Stomach (tissue), 9 donors: Measurements from ENCODE around the gene POLE3. TPM values are rescaled to one million over a fixed set of nuclear protein-coding genes. Genes with fewer than 3 reads are reported as not detected.

ENCODE experiments used
- DNase-seq, 2 donors: peaks; one replicate each; pipeline versions ENCODE4 v3.0.0 to v3.0.0-alpha.2; 2013 to 2019
- H3K27ac ChIP-seq, 5 donors: fragments of 200-600 bp in 4 of 5; sonication (generic) in 4 of 5; one replicate each; pipeline ENCODE4 v1.5.1; 2013 to 2019; ENCODE audit warnings: mild to moderate bottlenecking in 1 of 5, moderate library complexity in 1 of 5
- H3K27me3 ChIP-seq, 3 donors: fragments of 200-600 bp; sonication (generic); one replicate each; pipeline ENCODE4 v1.5.1; 2017 to 2019; ENCODE audit warnings: mixed run types in 1 of 3
- H3K36me3 ChIP-seq, 4 donors: fragments of 200-600 bp; sonication (generic); 1 replicate in 3 of 4; 2 replicates in 1 of 4; pipeline ENCODE4 v1.5.1; 2016 to 2019
- H3K4me1 ChIP-seq, 4 donors: fragments of 200-600 bp; sonication (generic); one replicate each; pipeline ENCODE4 v1.5.1; 2016 to 2019
- H3K4me3 ChIP-seq, 4 donors: fragments of 200-600 bp; sonication (generic) in 3 of 4; one replicate each; pipeline ENCODE4 v1.5.1; 2016 to 2019; ENCODE audit warnings: mild to moderate bottlenecking in 1 of 4
- H3K9me3 ChIP-seq, 4 donors: fragments of 200-600 bp; sonication (generic); one replicate each; pipeline ENCODE4 v1.5.1; 2016 to 2019
- CTCF ChIP-seq, 7 experiments: fragments of 450-650 bp in 4 of 7; fragments of 200-600 bp in 3 of 7; sonication (generic) in 3 of 7; IDR thresholded peaks; one replicate each; pipeline ENCODE4 v1.5.1; 2016 to 2019; ENCODE audit warnings: antibody characterized with exemption in 7 of 7, control low read depth in 2 of 7, mild to moderate bottlenecking in 1 of 7
- EP300 ChIP-seq: sonication (generic); formaldehyde crosslinking; IDR thresholded peaks from one replicate; pipeline ENCODE4 v1.6.1; 2017; ENCODE audit warnings: antibody characterized with exemption
- POLR2A ChIP-seq, 4 donors: fragments of 450-650 bp; IDR thresholded peaks; one replicate each; pipeline ENCODE4 v1.6.1; 2016; ENCODE audit warnings: antibody characterized with exemption in 4 of 4, control low read depth in 2 of 4, mild to moderate bottlenecking in 1 of 4, moderate library complexity in 1 of 4
- POLR2AphosphoS5 ChIP-seq, 3 donors: sonication (generic); formaldehyde crosslinking; IDR thresholded peaks; one replicate each; pipeline ENCODE4 v1.6.1; 2016; ENCODE audit warnings: antibody characterized with exemption in 3 of 3
- WGBS, 5 donors: extraction: QIAGEN DNeasy Blood & Tissue Kit in 3 of 5; methylation state at CpG; one replicate each; pipeline versions ENCODE4 v1.1.5 to v1.1.7; 2013 to 2018; 5-methylcytosine and 5-hydroxymethylcytosine counted together
- intact Hi-C: fragments of 100-400 bp; cut with DNase I; formaldehyde crosslinking; loops from one replicate; pipeline ENCODE4 v1.15.1; 2023; ENCODE audit warnings: low total_unique reads
- polyA plus RNA-seq, 3 donors: library from polyadenylated mRNA; stranded (reverse); fragments of 200-250 nt; gene quantifications; one replicate each; pipeline ENCODE4 v1.2.3, GENCODE V29; 2013
- total RNA-seq, 5 donors: library from RNA; depleted of rRNA; stranded (reverse); fragments of >200 nt; gene quantifications; one replicate each; pipeline versions ENCODE4 v1.1.0 to v1.2.3, GENCODE V29; 2014 to 2016
- donor health status: healthy with polysubstance abuse.
- donor health status: Bipolar disorder and iron deficiency.
- donor health status: healthy.

Gene POLE3
- total and polyA plus RNA-seq, 8 donors: 4.1 to 47.4 (median 28.8) TPM

DNA sequence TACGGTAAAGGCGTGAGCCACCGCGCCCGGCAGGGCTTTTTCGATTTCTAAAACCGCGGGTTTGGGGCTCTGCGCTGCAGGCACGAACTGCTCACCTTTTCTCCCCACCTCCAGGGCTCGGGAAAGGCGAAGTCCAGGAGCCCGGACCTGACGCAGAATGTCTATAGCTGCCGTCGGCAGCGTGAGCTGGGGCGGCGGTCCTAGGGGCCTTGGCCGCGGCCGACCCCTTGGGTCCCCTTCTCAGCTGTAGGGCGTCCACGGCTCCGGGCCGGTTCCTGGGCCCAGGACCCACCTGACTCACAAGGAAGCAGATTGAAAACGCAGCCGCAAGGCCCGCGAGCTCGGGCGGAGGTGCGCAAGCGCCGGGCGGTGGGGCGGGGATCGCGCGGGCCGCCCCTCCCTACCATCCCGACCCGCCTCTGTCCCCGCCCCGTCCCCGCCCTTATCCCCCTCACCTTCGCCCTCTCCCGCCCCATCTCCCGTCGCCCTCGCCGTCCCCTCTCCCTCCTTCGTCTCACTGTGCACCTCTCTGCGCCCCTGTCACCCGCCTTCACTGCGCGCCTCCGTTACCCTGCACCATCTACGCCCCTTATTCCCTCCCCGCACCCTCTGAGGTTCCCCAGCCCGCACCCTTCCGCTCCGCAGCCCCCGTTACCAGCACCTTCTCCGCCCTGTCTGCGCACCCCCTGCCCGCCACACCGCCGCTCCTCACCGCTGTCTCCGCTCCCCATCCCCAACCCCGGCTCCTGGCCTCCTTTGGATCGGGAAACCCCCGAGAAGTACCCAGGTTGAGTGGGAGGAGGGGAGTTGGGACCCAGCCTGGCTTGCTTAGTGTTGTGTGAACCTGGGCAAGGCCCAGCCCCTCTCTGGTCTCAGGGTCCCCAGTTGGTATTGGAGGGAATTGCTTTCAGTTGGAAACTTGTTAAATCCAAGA is 33.6 kb downstream of the POLE3 start, which contains the start of gene HDHD3:
Gene HDHD3, minus strand, starts transcription at position 353 of the 934 bp plus-strand sequence. CDS start 2,632 bp downstream, outside the sequence.
- no peaks in the 10 kb centered on the region for H3K9me3 ChIP-seq
- intact Hi-C loops: no loop called here
- TF ChIP-seq POLR2AphosphoS5 (IDR thresholded peaks at IDR 0.05): peak in 2 of 3 donors; percentile 96
- TF ChIP-seq POLR2A (IDR thresholded peaks at IDR 0.05): peak in 2 of 4 donors; percentile 11 to 86
- TF ChIP-seq CTCF (IDR thresholded peaks at IDR 0.05): no peak
- H3K4me1 ChIP-seq: peaks cover 14 to 70% (median 64%) of the 10 kb centered on the region in 4 donors
- H3K4me3 ChIP-seq: peak within 1 kb of the TSS; percentile 69 to 84 (median 78)
- peak within 1 kb of the TSS; percentile 89 to 97 (median 96) for H3K27ac ChIP-seq
- peak; percentile 91 to 94 for DNase-seq
- H3K36me3 ChIP-seq: peaks cover 14 to 33% (median 27%) of the 10 kb centered on the region in 4 donors
- no peaks in the 10 kb centered on the region for H3K27me3 ChIP-seq
- WGBS, 5 donors: 1 to 2% (median 2%) methylated on average over 49 to 73 of the region's 74 CpGs

- peak overlapping the region; percentile 69 to 84 (median 78) for H3K4me3 ChIP-seq
- TF ChIP-seq EP300: no peak
- TF ChIP-seq POLR2A (IDR thresholded peaks at IDR 0.05): no peak
- peak in 1 of 3 donors; percentile 13 for TF ChIP-seq POLR2AphosphoS5 (IDR thresholded peaks at IDR 0.05)
- no peak for TF ChIP-seq CTCF (IDR thresholded peaks at IDR 0.05)
- peak overlapping the region; percentile 89 to 97 (median 96) for H3K27ac ChIP-seq
- H3K36me3 ChIP-seq: peaks cover 14 to 33% (median 27%) of the 10 kb centered on the region in 4 donors
- WGBS, 5 donors: 54 to 70% (median 58%) methylated on average over 5 to 6 of the region's 6 CpGs
- peak; percentile 49 to 75 for DNase-seq
- H3K27me3 ChIP-seq: no peaks in the 10 kb centered on the region
- H3K9me3 ChIP-seq: no peaks in the 10 kb centered on the region
- intact Hi-C loops: no loop called here
- peaks cover 14 to 63% (median 61%) of the 10 kb centered on the region in 4 donors for H3K4me1 ChIP-seq
Observed at GRCh38 chr9:113375057-113376023, 35.1 kb downstream of the POLE3 start.

DNA sequence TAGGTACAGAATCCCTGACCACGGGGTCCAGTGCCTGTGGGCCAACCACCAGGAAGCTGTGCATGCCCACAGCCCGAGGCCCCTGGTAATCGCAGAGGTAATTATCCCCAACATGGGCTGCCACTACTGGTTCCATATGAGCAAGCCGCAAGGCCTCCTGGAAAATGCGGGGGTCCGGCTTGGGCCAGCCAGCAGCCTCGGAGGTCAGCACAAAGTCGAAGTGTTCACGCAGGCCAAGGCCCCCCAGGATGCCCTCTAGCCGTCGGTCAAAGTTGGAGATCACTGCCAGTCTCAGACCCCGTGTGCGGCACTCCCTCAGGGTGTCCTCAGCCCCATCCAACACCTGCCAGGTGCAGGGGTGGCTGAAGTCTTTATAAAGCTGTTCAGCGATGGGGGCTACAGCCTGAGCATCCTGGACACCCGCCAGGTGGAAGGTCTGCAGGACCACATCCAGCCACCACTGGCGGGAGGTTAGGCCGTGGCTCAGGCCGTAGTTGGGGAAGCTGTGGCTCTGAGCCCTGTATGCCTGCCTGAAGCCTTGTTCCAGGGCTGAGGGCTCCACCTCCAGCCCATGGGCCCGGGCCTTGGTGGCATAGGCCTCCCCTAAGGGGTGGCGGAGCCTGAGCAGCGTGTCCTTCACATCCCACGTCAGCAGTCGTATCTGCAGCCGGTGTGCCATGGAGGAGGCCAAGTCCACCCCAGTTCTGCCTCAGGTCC is 36.6 kb downstream of the POLE3 start:
- peak overlapping the region in 3 of 5 donors; percentile 8 to 37 (median 28) for H3K27ac ChIP-seq
- peak overlapping the region in 1 of 4 donors; percentile 3 for H3K4me3 ChIP-seq
- H3K4me1 ChIP-seq: peaks cover 12 to 64% (median 59%) of the 10 kb centered on the region in 4 donors

GRCh38 chr9:113373256-113373655 is 37.2 kb downstream of the POLE3 start:
- Histone ChIP-seq H3K4me3 (no peak overlapping the region), H3K9me3 (no peaks in the 10 kb centered on the region), H3K27ac (peak overlapping the region in 2 of 5 donors; percentile 28 to 37), H3K27me3 (no peaks in the 10 kb centered on the region), H3K4me1 (peaks cover 6 to 59% (median 58%) of the 10 kb centered on the region in 4 donors), H3K36me3 (peaks cover 14 to 33% (median 27%) of the 10 kb centered on the region in 4 donors)
- 54 to 62% (median 58%) methylated on average over 3 of the region's 3 CpGs for WGBS, 5 donors
- intact Hi-C loops: no loop called here
- no peak for DNase-seq
- TF ChIP-seq CTCF (IDR thresholded peaks at IDR 0.05) (no peak), POLR2A (IDR thresholded peaks at IDR 0.05) (no peak), POLR2AphosphoS5 (IDR thresholded peaks at IDR 0.05) (no peak), EP300 (no peak)

More for the DNA sequence above, 36.6 kb downstream of the POLE3 start:
- DNase-seq: no peak
- Histone ChIP-seq H3K27me3 (no peaks in the 10 kb centered on the region), H3K9me3 (no peaks in the 10 kb centered on the region), H3K36me3 (peaks cover 14 to 33% (median 27%) of the 10 kb centered on the region in 4 donors)
- 75 to 92% (median 82%) methylated on average over 11 to 24 of the region's 24 CpGs for WGBS, 5 donors
- intact Hi-C loops: no loop called here
- no peak for TF ChIP-seq EP300
